Ovary (tissue), 9 donors: ENCODE results near the gene TMEM82. TPM values are rescaled to one million over a fixed set of nuclear protein-coding genes. Genes with fewer than 3 reads are reported as not detected.

Source experiments
- DNase-seq, 5 donors: peaks; one replicate each; pipeline ENCODE4 v3.0.0-alpha.2; 2019 to 2020
- H3K27ac ChIP-seq, 2 donors: fragments of 200-600 bp; one replicate each; pipeline versions ENCODE4 v1.5.1 to v1.8.0; 2019 to 2022
- H3K27me3 ChIP-seq: fragments of 200-600 bp; one replicate; pipeline ENCODE4 v1.8.0; 2022
- H3K36me3 ChIP-seq: fragments of 200-600 bp; sonication (generic); one replicate; pipeline ENCODE4 v1.5.1; 2019
- H3K4me1 ChIP-seq: one replicate; pipeline ENCODE4 v1.8.1; 2013; ENCODE audit warnings: mild to moderate bottlenecking, moderate library complexity; ENCODE audit not compliant: insufficient read depth
- H3K4me3 ChIP-seq: fragments of 200-600 bp; sonication (generic); one replicate; pipeline ENCODE4 v1.5.1; 2017
- H3K9me3 ChIP-seq, 2 donors: fragments of 200-600 bp in 1 of 2; sonication (generic) in 1 of 2; one replicate each; pipeline versions ENCODE4 v1.5.1 to v1.8.1; 2013 to 2019; ENCODE audit warnings: mild to moderate bottlenecking in 1 of 2, moderate library complexity in 1 of 2
- CTCF ChIP-seq, 3 donors: fragments of 450-650 bp in 2 of 3; fragments of 200-600 bp in 1 of 3; IDR thresholded peaks; one replicate each; pipeline versions ENCODE4 v1.5.1 to v1.8.0; 2016 to 2022; ENCODE audit warnings: antibody characterized with exemption in 3 of 3, mild to moderate bottlenecking in 1 of 3
- EP300 ChIP-seq: sonication (generic); formaldehyde crosslinking; IDR thresholded peaks from one replicate; pipeline ENCODE4 v1.6.1; 2017; ENCODE audit warnings: antibody characterized with exemption
- POLR2A ChIP-seq: fragments of 450-650 bp; IDR thresholded peaks from one replicate; pipeline ENCODE4 v1.6.1; 2017; ENCODE audit warnings: antibody characterized with exemption, mild to moderate bottlenecking, moderate library complexity
- WGBS, 3 donors: extraction: QIAGEN DNeasy Blood & Tissue Kit in 1 of 3; methylation state at CpG; one replicate each; pipeline versions ENCODE4 v1.1.5 to v1.1.7; 2013 to 2017; 5-methylcytosine and 5-hydroxymethylcytosine counted together
- intact Hi-C, 4 donors: fragments of 100-400 bp; cut with DNase I; formaldehyde crosslinking; loops; one replicate each; pipeline versions ENCODE4 v1.11.0 to v1.15.1; 2022 to 2023
- polyA plus RNA-seq, 2 donors: library from polyadenylated mRNA; stranded (reverse); fragments of 200-250 nt in 1 of 2; fragments of 350-450 nt in 1 of 2; fragmentation: Illumina TruSeq in 1 of 2; extraction: RNeasy Lipid Tissue Mini Kit (QIAGEN cat#74804) in 1 of 2; gene quantifications; one replicate each; pipeline ENCODE4 v1.2.3, GENCODE V29; 2013 to 2014
- total RNA-seq, 7 donors: library from RNA; depleted of rRNA in 2 of 7; stranded (reverse); fragments of >200 nt in 2 of 7; fragmentation: NEBNext Ultra II Directional in 3 of 7; extraction: Animal tissue kit (Norgen Biotek cat#: 25700) in 3 of 7; gene quantifications; one replicate each; pipeline versions ENCODE4 v1.1.0 to v1.2.4, GENCODE V29; 2016 to 2023
- donor health status: DM: no; HTN: no; CAD: no; lungs with moderate emphysema.
- donor health status: DM: no; HTN: no; CAD: no.
- donor health status: Bipolar disorder and iron deficiency.
- donor health status: DM: yes; HTN: yes; CAD: no.
- donor health status: DM: no; HTN: no; CAD: no.
- donor health status: DM: yes; HTN: yes; CAD: no.

Gene TMEM82
- total and polyA plus RNA-seq, 9 donors = not detected

- peak in 2 of 5 donors; percentile 65 to 66 for DNase-seq
- intact Hi-C loops = no loop called here
- Histone ChIP-seq H3K36me3 (no peaks in the 10 kb centered on the region), H3K4me3 (peak overlapping the region; percentile 59), H3K27me3 (no peaks in the 10 kb centered on the region), H3K9me3 (no peaks in the 10 kb centered on the region), H3K4me1 (peaks cover 13% of the 10 kb centered on the region), H3K27ac (peak overlapping the region; percentile 65 to 76)
- TF ChIP-seq POLR2A (no peak), EP300 (no peak), CTCF (IDR thresholded peaks at IDR 0.05) (no peak)
- WGBS, 3 donors = 1% methylated on average over 39 to 58 of the region's 58 CpGs
Measured at GRCh38 chr1:15758953-15759661, 16.8 kb downstream of the TMEM82 start.

GRCh38 chr1:15760520-15761211 is 18.4 kb downstream of the TMEM82 start:
- WGBS, 3 donors = 3 to 7% (median 5%) methylated on average over 12 of the region's 12 CpGs
- Histone ChIP-seq H3K27ac (peak overlapping the region; percentile 76 to 77), H3K4me3 (peak overlapping the region; percentile 24), H3K36me3 (no peaks in the 10 kb centered on the region), H3K4me1 (peaks cover 14% of the 10 kb centered on the region), H3K27me3 (no peaks in the 10 kb centered on the region), H3K9me3 (no peaks in the 10 kb centered on the region)
- intact Hi-C loops = no loop called here
- peak; percentile 73 to 84 (median 75) for DNase-seq
- TF ChIP-seq POLR2A (peak; percentile 25), EP300 (no peak)

- TF ChIP-seq CTCF (IDR thresholded peaks at IDR 0.05) = no peak
- TF ChIP-seq POLR2A = no peak
- TF ChIP-seq EP300 = no peak
- peak overlapping the region; percentile 76 to 77 for H3K27ac ChIP-seq
- H3K9me3 ChIP-seq = no peaks in the 10 kb centered on the region
- no peak for DNase-seq
- no peaks in the 10 kb centered on the region for H3K27me3 ChIP-seq
- WGBS, 3 donors = 24 to 33% (median 29%) methylated on average over 8 of the region's 8 CpGs
- H3K4me3 ChIP-seq = no peak overlapping the region
- H3K36me3 ChIP-seq = no peaks in the 10 kb centered on the region
- intact Hi-C loops = no loop called here
- peaks cover 14% of the 10 kb centered on the region for H3K4me1 ChIP-seq
Measured at GRCh38 chr1:15761366-15762128, 19.2 kb downstream of the TMEM82 start.

GRCh38 chr1:15762546-15762945 is 20.2 kb downstream of the TMEM82 start:
- H3K4me1 ChIP-seq = peaks cover 11% of the 10 kb centered on the region
- WGBS, 3 donors = 59 to 74% (median 62%) methylated on average over 10 of the region's 10 CpGs
- no peak for TF ChIP-seq EP300
- TF ChIP-seq POLR2A = no peak
- no peak for TF ChIP-seq CTCF (IDR thresholded peaks at IDR 0.05)
- intact Hi-C loops = no loop called here
- no peak for DNase-seq
- no peak overlapping the region for H3K27ac ChIP-seq
- H3K4me3 ChIP-seq = no peak overlapping the region
- H3K27me3 ChIP-seq = no peaks in the 10 kb centered on the region
- no peaks in the 10 kb centered on the region for H3K9me3 ChIP-seq
- H3K36me3 ChIP-seq = no peaks in the 10 kb centered on the region
